Activated naive CD8-positive, alpha-beta T cell (primary cell): ENCODE results near the gene PECR.
"Not testable (repeated sequence)": the region's sequence is repeated elsewhere in the genome, so short reads cannot be mapped to it uniquely, and the experiment has no call there.

Source experiments
- H3K27ac Mint-ChIP-seq: one replicate; pipeline ENCODE4 v1.8.0; 2021; ENCODE audit warnings: mixed read lengths
- H3K27me3 Mint-ChIP-seq: one replicate; pipeline ENCODE4 v1.8.0; 2021; ENCODE audit warnings: mixed read lengths
- H3K36me3 Mint-ChIP-seq: one replicate; pipeline ENCODE4 v1.8.0; 2021; ENCODE audit warnings: mixed read lengths
- H3K4me1 Mint-ChIP-seq: one replicate; pipeline ENCODE4 v1.8.0; 2021; ENCODE audit warnings: low read depth, mixed read lengths
- H3K4me3 Mint-ChIP-seq: one replicate; pipeline ENCODE4 v1.8.0; 2021; ENCODE audit warnings: mild to moderate bottlenecking, mixed read lengths
- H3K9me3 Mint-ChIP-seq: one replicate; pipeline ENCODE4 v1.8.0; 2021; ENCODE audit warnings: low read depth, mixed read lengths

PECR gene

GRCh38 chr2:216086207-216086893 is 4.7 kb upstream of the PECR start:
- Mint-ChIP-seq H3K9me3 (no peaks in the 10 kb centered on the region), H3K27ac (peak overlapping the region; percentile 86), H3K27me3 (no peaks in the 10 kb centered on the region), H3K4me1 (peaks cover 63% of the 10 kb centered on the region), H3K4me3 (no peak overlapping the region), H3K36me3 (peaks cover 7% of the 10 kb centered on the region)

GRCh38 chr2:216084547-216084946 is 2.9 kb upstream of the PECR start:
- peak overlapping the region; percentile 94 for H3K27ac Mint-ChIP-seq
- no peaks in the 10 kb centered on the region for H3K9me3 Mint-ChIP-seq
- H3K4me3 Mint-ChIP-seq: peak overlapping the region; percentile 76
- peaks cover 4% of the 10 kb centered on the region for H3K36me3 Mint-ChIP-seq
- peaks cover 64% of the 10 kb centered on the region for H3K4me1 Mint-ChIP-seq
- H3K27me3 Mint-ChIP-seq: no peaks in the 10 kb centered on the region

GRCh38 chr2:216083464-216084281 is 2.1 kb upstream of the PECR start:
- Mint-ChIP-seq H3K27ac (peak overlapping the region; percentile 94), H3K4me3 (peak overlapping the region; percentile 89)

GRCh38 chr2:216082805-216083204 is 1.2 kb upstream of the PECR start:
- Mint-ChIP-seq H3K4me3 (peak overlapping the region; percentile 89), H3K9me3 (no peaks in the 10 kb centered on the region), H3K27me3 (no peaks in the 10 kb centered on the region), H3K4me1 (peaks cover 69% of the 10 kb centered on the region), H3K27ac (peak overlapping the region; percentile 94), H3K36me3 (no peaks in the 10 kb centered on the region)

More at GRCh38 chr2:216083464-216084281, 2.1 kb upstream of the PECR start:
- Mint-ChIP-seq H3K36me3 (no peaks in the 10 kb centered on the region), H3K9me3 (no peaks in the 10 kb centered on the region), H3K4me1 (peaks cover 67% of the 10 kb centered on the region), H3K27me3 (no peaks in the 10 kb centered on the region)

- Mint-ChIP-seq H3K4me3 (peak overlapping the region; percentile 89), H3K36me3 (no peaks in the 10 kb centered on the region), H3K27me3 (no peaks in the 10 kb centered on the region), H3K27ac (peak overlapping the region; percentile 94), H3K4me1 (peaks cover 69% of the 10 kb centered on the region), H3K9me3 (no peaks in the 10 kb centered on the region)
These were observed 605 bp upstream of the PECR start for GRCh38 chr2:216082117-216082711.

GRCh38 chr2:216081012-216081411 is 597 bp downstream of the PECR start:
- H3K9me3 Mint-ChIP-seq: no peaks in the 10 kb centered on the region
- H3K4me1 Mint-ChIP-seq: peaks cover 62% of the 10 kb centered on the region
- no peaks in the 10 kb centered on the region for H3K27me3 Mint-ChIP-seq
- peak overlapping the region; percentile 70 for H3K27ac Mint-ChIP-seq
- H3K4me3 Mint-ChIP-seq: peak overlapping the region; percentile 89
- H3K36me3 Mint-ChIP-seq: no peaks in the 10 kb centered on the region

- Mint-ChIP-seq H3K27ac (peak overlapping the region; percentile 22), H3K4me3 (peak overlapping the region; percentile 30), H3K4me1 (peaks cover 63% of the 10 kb centered on the region)
- H3K27me3 Mint-ChIP-seq, H3K36me3 Mint-ChIP-seq, H3K9me3 Mint-ChIP-seq: not testable (repeated sequence)
These were observed 1.6 kb downstream of the PECR start for GRCh38 chr2:216080048-216080447.

GRCh38 chr2:216078776-216079175 is 2.8 kb downstream of the PECR start:
- Mint-ChIP-seq H3K4me3 (no peak overlapping the region), H3K27me3 (no peaks in the 10 kb centered on the region), H3K9me3 (no peaks in the 10 kb centered on the region), H3K36me3 (peaks cover 7% of the 10 kb centered on the region), H3K27ac (no peak overlapping the region), H3K4me1 (peaks cover 64% of the 10 kb centered on the region)

GRCh38 chr2:216075510-216076485 is 5.8 kb downstream of the PECR start:
- Mint-ChIP-seq H3K27ac (peak overlapping the region; percentile 16), H3K9me3 (no peaks in the 10 kb centered on the region), H3K4me3 (no peak overlapping the region), H3K36me3 (peaks cover 12% of the 10 kb centered on the region), H3K4me1 (peaks cover 37% of the 10 kb centered on the region), H3K27me3 (no peaks in the 10 kb centered on the region)

- Mint-ChIP-seq H3K9me3 (no peaks in the 10 kb centered on the region), H3K4me1 (peaks cover 34% of the 10 kb centered on the region), H3K4me3 (no peak overlapping the region), H3K27ac (no peak overlapping the region), H3K27me3 (no peaks in the 10 kb centered on the region), H3K36me3 (peaks cover 15% of the 10 kb centered on the region)
These were observed 6.8 kb downstream of the PECR start for GRCh38 chr2:216074794-216075193.

- Mint-ChIP-seq H3K4me3 (no peak overlapping the region), H3K36me3 (peaks cover 15% of the 10 kb centered on the region), H3K9me3 (no peaks in the 10 kb centered on the region), H3K4me1 (peaks cover 34% of the 10 kb centered on the region), H3K27me3 (no peaks in the 10 kb centered on the region), H3K27ac (peak overlapping the region; percentile 58)
These were observed 7.2 kb downstream of the PECR start for GRCh38 chr2:216074380-216074779.

- Mint-ChIP-seq H3K27ac (no peak overlapping the region), H3K9me3 (no peaks in the 10 kb centered on the region), H3K4me3 (no peak overlapping the region), H3K36me3 (peaks cover 18% of the 10 kb centered on the region), H3K27me3 (no peaks in the 10 kb centered on the region), H3K4me1 (peaks cover 38% of the 10 kb centered on the region)
These were observed 7.8 kb downstream of the PECR start for GRCh38 chr2:216073773-216074172.

- H3K27me3 Mint-ChIP-seq: no peaks in the 10 kb centered on the region
- H3K36me3 Mint-ChIP-seq: peaks cover 18% of the 10 kb centered on the region
- no peak overlapping the region for H3K27ac Mint-ChIP-seq
- peaks cover 41% of the 10 kb centered on the region for H3K4me1 Mint-ChIP-seq
- H3K4me3 Mint-ChIP-seq: no peak overlapping the region
- H3K9me3 Mint-ChIP-seq: no peaks in the 10 kb centered on the region
These were observed 9.1 kb downstream of the PECR start for GRCh38 chr2:216072473-216072872.

- H3K4me1 Mint-ChIP-seq: peaks cover 43% of the 10 kb centered on the region
These were observed 10.3 kb downstream of the PECR start for GRCh38 chr2:216071111-216071851.

More at GRCh38 chr2:216071111-216071851, 10.3 kb downstream of the PECR start:
- no peak overlapping the region for H3K27ac Mint-ChIP-seq
- peaks cover 18% of the 10 kb centered on the region for H3K36me3 Mint-ChIP-seq
- H3K4me3 Mint-ChIP-seq: no peak overlapping the region
- no peaks in the 10 kb centered on the region for H3K9me3 Mint-ChIP-seq
- H3K27me3 Mint-ChIP-seq: no peaks in the 10 kb centered on the region
